ENCODE measurements around the gene OPA1. TPM values are rescaled to one million over a fixed set of nuclear protein-coding genes. Genes with fewer than 3 reads are reported as not detected.

Gene OPA1
- total and polyA plus RNA-seq, 10 donors, result 9.8 to 58.2 (median 50.1) TPM

GRCh38 chr3:193736616-193737015 is 143.6 kb downstream of the OPA1 start:
- H3K36me3 ChIP-seq, result no peaks in the 10 kb centered on the region
- intact Hi-C loops (cut with DNase I; ENCODE audit: low total_unique reads), result no loop called here
- no peaks in the 10 kb centered on the region for H3K9me3 ChIP-seq
- WGBS, 5 donors, result 89 to 98% (median 95%) methylated on average over 6 to 8 of the region's 8 CpGs
- H3K4me1 ChIP-seq, result no peaks in the 10 kb centered on the region
- DNase-seq, result no peak
- H3K27me3 ChIP-seq (replicated peaks in 1 of 7), result no peaks in the 10 kb centered on the region
- no peak overlapping the region for H3K4me3 ChIP-seq
- no peak overlapping the region for H3K27ac ChIP-seq
- no peak for TF ChIP-seq POLR2AphosphoS5 (IDR thresholded peaks at IDR 0.05)
- no peak for TF ChIP-seq POLR2A (IDR thresholded peaks at IDR 0.05)
- TF ChIP-seq CTCF (IDR thresholded peaks at IDR 0.05 in 8 of 11, conservative IDR thresholded peaks at IDR 0.05 in 3 of 11), result no peak

- whole genome bisulfite sequencing, 5 donors, result 91 to 94% (median 94%) methylated on average over 17 of the region's 17 CpGs
- intact Hi-C loops (cut with DNase I; ENCODE audit: low total_unique reads), result no loop called here
These were observed 144.3 kb downstream of the OPA1 start for GRCh38 chr3:193737191-193737751.

GRCh38 chr3:193742628-193743027 is 149.6 kb downstream of the OPA1 start:
- no peak for DNase-seq
- intact Hi-C loops (cut with DNase I; ENCODE audit: low total_unique reads), result no loop called here
- WGBS, 5 donors, result 70 to 78% (median 75%) methylated on average over 4 of the region's 4 CpGs
- H3K9me3 ChIP-seq, result no peaks in the 10 kb centered on the region
- H3K36me3 ChIP-seq, result no peaks in the 10 kb centered on the region
- TF ChIP-seq POLR2AphosphoS5 (IDR thresholded peaks at IDR 0.05) (no peak), POLR2A (IDR thresholded peaks at IDR 0.05) (no peak), CTCF (IDR thresholded peaks at IDR 0.05 in 8 of 11, conservative IDR thresholded peaks at IDR 0.05 in 3 of 11) (no peak)
- H3K4me1 ChIP-seq, result peaks cover 0 to 23% (median 12%) of the 10 kb centered on the region in 6 donors
- no peak overlapping the region for H3K4me3 ChIP-seq
- H3K27ac ChIP-seq, result peak overlapping the region in 6 of 8 donors; percentile 9 to 55 (median 46)
- no peaks in the 10 kb centered on the region for H3K27me3 ChIP-seq (replicated peaks in 1 of 7)

More at GRCh38 chr3:193737191-193737751, 144.3 kb downstream of the OPA1 start:
- DNase-seq, result no peak
- Histone ChIP-seq H3K36me3 (no peaks in the 10 kb centered on the region), H3K27me3 (replicated peaks in 1 of 7) (no peaks in the 10 kb centered on the region), H3K4me3 (no peak overlapping the region), H3K4me1 (no peaks in the 10 kb centered on the region), H3K9me3 (no peaks in the 10 kb centered on the region), H3K27ac (no peak overlapping the region)
- TF ChIP-seq CTCF (IDR thresholded peaks at IDR 0.05 in 8 of 11, conservative IDR thresholded peaks at IDR 0.05 in 3 of 11), result no peak
- TF ChIP-seq POLR2A (IDR thresholded peaks at IDR 0.05), result no peak
- TF ChIP-seq POLR2AphosphoS5 (IDR thresholded peaks at IDR 0.05), result no peak

GRCh38 chr3:193743702-193744047 is 150.7 kb downstream of the OPA1 start:
- WGBS, 5 donors, result 25 to 36% (median 26%) methylated on average over 8 of the region's 8 CpGs
- DNase-seq, result no peak

More at GRCh38 chr3:193743702-193744047, 150.7 kb downstream of the OPA1 start:
- intact Hi-C loops (cut with DNase I; ENCODE audit: low total_unique reads), result no loop called here
- Histone ChIP-seq H3K4me1 (peaks cover 0 to 23% (median 12%) of the 10 kb centered on the region in 6 donors), H3K9me3 (no peaks in the 10 kb centered on the region), H3K36me3 (no peaks in the 10 kb centered on the region), H3K27ac (peak overlapping the region in 6 of 8 donors; percentile 21 to 55 (median 46)), H3K27me3 (replicated peaks in 1 of 7) (no peaks in the 10 kb centered on the region), H3K4me3 (no peak overlapping the region)
- TF ChIP-seq POLR2A (IDR thresholded peaks at IDR 0.05) (no peak), POLR2AphosphoS5 (IDR thresholded peaks at IDR 0.05) (no peak), CTCF (IDR thresholded peaks at IDR 0.05 in 8 of 11, conservative IDR thresholded peaks at IDR 0.05 in 3 of 11) (no peak)

Data from spleen (tissue), 11 donors.